GM19463 (cell line): ENCODE results near the gene SGTB.
"Not testable (repeated sequence)": the region's sequence is repeated elsewhere in the genome, so short reads cannot be mapped to it uniquely, and the experiment has no call there.

Experiments used
- ATAC-seq: cut with Tn5 transposase; IDR thresholded peaks from one replicate; pipeline ENCODE4 v1.9.1; 2021; ENCODE audit warnings: mild to moderate bottlenecking, moderate library complexity; ENCODE audit not compliant: unreplicated experiment

The SGTB gene

GRCh38 chr5:65734921-65735320 is 13.0 kb upstream of the SGTB start:
- ATAC-seq = no peak

- ATAC-seq = peak; percentile 46
Observed at GRCh38 chr5:65734196-65734775, 12.4 kb upstream of the SGTB start.

DNA sequence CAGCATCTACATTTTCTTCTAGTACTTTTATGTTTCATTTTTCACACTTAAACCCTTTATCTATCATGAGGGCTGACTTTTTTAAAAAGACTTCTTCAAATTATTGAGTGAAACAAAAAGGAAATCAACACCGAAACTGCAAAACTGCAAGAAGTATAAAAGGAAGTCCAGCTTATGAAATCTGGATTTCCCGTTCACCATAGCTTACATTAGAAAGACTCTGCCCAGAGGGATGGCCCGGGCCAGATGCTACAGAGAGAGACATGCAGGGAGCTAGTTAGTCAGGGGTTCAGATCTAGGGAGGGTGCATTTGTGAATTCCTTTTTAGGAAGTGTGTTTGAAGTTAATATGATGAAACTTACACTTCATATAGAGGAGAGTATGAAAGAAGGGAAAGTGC is 10.1 kb upstream of the SGTB start:
- ATAC-seq = not testable (repeated sequence)

GRCh38 chr5:65730910-65731309 is 9.0 kb upstream of the SGTB start:
- no peak for ATAC-seq

- no peak for ATAC-seq
Observed at GRCh38 chr5:65728218-65728617, 6.3 kb upstream of the SGTB start.

DNA sequence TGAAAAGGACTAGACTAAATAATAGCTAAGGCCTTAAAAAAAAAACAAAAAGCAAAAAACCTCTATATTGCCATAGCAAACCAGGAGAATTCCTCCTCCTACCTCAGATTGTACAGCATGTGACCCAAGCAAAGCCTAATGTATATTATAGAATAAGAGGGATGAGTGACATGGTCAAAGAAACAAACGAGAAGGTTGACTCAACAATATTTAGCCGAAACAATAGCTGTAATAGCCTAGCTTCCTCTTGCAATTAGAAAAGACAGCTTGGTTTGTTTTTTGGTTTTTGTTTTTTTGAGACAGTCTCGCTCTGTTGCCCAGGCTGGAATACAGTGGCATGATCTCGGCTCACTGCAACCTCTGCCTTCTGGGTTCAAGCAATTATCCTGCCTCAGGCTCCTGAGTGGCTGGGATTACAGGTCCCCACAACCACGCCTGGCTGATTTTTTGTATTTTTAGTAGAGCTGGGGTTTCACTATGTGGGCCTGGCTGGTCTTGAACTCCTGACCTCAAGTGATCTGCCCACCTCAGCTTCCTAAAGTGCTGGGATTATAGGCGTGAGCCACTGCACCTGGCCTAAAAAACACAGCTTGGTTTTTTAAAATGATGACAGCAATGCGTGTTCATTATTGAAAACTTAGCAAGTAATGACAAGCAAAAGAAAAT is 5.7 kb upstream of the SGTB start:
- ATAC-seq = no peak

- no peak for ATAC-seq
Observed at GRCh38 chr5:65722575-65723403, 880 bp upstream of the SGTB start.

GRCh38 chr5:65721050-65721719 is 724 bp downstream of the SGTB start:
- ATAC-seq = peak; percentile 15

DNA sequence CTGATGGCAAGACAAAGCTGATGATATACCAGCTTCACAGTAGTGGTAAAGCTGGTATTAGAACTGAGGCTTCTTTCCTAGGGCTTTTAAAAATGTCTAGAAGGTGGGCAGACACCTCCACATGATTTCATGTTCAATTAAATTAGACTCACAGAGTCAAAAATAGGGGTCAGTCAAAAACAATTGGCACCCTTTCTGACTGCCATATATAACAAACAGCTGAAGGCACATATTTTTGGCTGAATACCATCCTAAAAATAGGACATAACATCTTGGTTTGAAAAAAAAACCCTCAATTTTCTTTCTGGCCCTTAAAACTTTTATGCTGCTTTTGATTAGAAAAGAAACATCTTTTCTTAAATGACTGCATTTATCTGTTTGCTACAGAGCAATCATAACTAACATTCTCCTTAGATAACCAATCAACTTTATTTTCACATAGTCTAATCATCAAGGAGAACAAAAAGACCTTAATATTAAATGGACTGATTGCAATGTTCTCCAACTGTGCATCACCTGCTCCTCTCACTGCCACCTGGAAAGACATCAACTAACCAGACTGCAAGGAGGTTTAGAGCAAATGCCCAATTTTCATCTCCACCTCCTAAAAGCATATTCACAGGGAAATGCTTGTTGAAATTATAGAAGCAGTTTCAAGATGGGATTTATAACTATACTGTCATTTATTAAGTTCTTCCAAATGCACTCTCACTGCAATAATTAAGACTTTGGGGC is 3.2 kb downstream of the SGTB start:
- ATAC-seq = no peak

GRCh38 chr5:65708145-65708544 is 13.8 kb downstream of the SGTB start:
- ATAC-seq = no peak

DNA sequence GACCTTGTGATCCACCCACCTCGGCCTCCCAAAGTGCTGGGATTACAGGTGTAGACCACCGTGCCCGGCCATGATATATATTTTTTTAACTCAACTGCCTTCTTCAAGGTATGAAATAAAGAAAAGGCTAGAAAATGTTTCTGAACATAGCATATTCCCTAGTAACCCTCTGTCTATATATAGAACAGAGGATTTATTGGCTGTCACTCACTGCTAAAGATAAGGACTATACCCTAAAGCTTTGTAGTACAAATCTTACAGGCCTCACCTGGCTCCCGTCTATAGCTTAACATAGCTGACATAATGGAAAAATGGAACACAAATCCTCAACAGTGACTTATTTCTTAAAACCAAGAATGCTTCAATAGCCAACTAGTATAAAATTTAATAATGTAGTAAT is 14.2 kb downstream of the SGTB start:
- ATAC-seq = no peak

- ATAC-seq = no peak
Observed at GRCh38 chr5:65704621-65705239, 17.2 kb downstream of the SGTB start.

DNA sequence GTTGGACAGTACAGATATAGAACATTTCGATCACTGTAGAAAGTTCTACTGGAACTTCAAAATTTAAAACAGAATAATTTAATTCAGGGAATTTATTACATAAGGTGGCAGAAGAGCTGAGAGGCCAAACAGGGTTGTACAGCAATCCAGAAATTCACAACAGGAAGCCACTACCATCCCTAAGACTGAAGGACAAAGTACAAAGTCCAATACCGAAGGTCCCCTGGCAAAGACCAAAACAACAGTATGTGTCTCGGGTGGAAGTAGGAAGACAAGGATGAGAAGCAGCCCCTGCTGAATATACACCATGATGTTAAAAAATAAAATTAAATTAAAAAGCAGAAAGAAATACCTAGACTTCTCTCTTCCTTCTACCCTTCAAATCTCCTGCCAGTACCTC is 19.9 kb downstream of the SGTB start:
- no peak for ATAC-seq

GRCh38 chr5:65699338-65699737 is 22.6 kb downstream of the SGTB start:
- ATAC-seq = no peak

DNA sequence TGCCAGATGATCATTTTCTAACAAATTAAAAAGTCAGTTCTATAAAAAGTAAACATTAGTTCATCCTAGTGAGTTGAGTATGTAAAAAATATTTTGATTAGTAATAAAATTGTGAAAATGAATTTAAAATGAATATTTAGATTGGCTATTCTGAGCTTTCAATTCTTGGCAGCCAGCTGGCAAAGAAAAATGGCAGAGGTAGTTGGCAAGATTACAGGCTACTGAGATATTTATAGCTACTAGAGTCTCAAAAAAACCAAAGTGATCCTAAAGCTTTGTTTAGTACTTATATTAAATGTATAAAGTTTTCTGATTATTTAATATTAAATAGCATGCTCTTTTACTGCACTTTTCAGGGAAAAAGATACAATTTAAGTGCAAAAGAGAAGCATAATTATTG is 25.0 kb downstream of the SGTB start:
- no peak for ATAC-seq

- ATAC-seq = no peak
Observed at GRCh38 chr5:65695896-65696295, 26.0 kb downstream of the SGTB start.

- ATAC-seq = peak; percentile 65
Observed at GRCh38 chr5:65695162-65695755, 26.6 kb downstream of the SGTB start.

DNA sequence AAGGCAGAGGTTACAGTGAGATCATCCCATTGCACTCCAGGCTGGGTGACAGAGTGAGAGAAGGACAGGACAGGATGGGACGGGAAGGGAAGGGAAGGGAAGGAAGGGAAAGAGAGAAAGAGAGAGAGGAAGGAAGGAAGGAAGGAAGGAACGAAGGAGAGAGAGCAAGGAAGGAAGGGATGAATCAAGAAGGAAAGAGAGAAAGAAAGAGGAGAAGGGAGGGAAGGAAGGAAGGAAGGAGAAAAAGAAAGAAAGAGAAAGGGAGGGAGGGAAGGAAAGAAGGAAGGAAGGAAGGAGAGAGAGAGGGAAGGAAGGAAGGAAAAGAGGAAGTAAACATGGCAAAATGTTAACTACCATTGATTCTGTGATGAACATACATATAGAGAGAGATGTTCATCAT is 28.8 kb downstream of the SGTB start:
- ATAC-seq = no peak

- ATAC-seq = no peak
Observed at GRCh38 chr5:65682148-65682547, 39.8 kb downstream of the SGTB start.

DNA sequence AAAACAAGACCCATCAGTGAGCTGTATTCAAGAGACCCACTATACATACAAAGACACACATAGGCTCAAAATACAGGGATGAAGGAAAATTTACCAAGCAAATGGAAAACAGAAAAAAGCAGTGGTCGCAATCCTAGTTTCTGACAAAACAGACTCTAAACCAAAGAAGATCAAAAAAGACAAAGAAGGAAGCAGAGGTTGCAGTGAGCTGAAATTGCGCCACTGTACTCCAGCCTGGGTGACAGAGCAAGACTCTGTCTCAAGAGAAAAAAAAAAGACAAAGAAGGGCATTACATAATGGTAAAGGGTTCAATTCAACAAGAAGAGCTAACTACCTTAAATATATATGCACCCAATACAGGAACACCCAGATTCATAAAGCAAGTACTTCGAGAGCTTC is 45.9 kb downstream of the SGTB start:
- not testable (repeated sequence) for ATAC-seq
